Measurements from ENCODE around the gene RUNX2.

RUNX2 gene

GRCh38 chr6:45522486-45522885 is 194.4 kb downstream of the RUNX2 start:
- ChIA-PET CTCF (no interaction called here), POLR2A (no interaction called here)
- TF ChIP-seq L3MBTL2 (conservative IDR thresholded peaks at IDR 0.05) (no peak), ARNT (IDR thresholded peaks at IDR 0.05) (no peak), FOXA1 (IDR thresholded peaks at IDR 0.05) (no peak), BHLHE40 (IDR thresholded peaks at IDR 0.05; ENCODE audit: borderline replicate concordance) (no peak), LEF1 (IDR thresholded peaks at IDR 0.05; ENCODE audit: borderline replicate concordance) (no peak), HDGF (IDR thresholded peaks at IDR 0.05; ENCODE audit: borderline replicate concordance) (no peak), ZNF384 (IDR thresholded peaks at IDR 0.05) (no peak), SP1 (IDR thresholded peaks at IDR 0.05) (no peak), FOXM1 (IDR thresholded peaks at IDR 0.05; ENCODE audit: borderline replicate concordance) (no peak), TARDBP (IDR thresholded peaks at IDR 0.05) (no peak), NFRKB (IDR thresholded peaks at IDR 0.05) (no peak), ELF4 (IDR thresholded peaks at IDR 0.05) (no peak), SUZ12 (IDR thresholded peaks at IDR 0.05) (no peak), CTBP1 (IDR thresholded peaks at IDR 0.05; ENCODE audit: borderline replicate concordance) (no peak)
- no peak for DNase-seq (ENCODE audit: extremely low spot score)

- POLR2A ChIA-PET: no interaction called here
- CTCF ChIA-PET: no interaction called here
- TF ChIP-seq SP1 (IDR thresholded peaks at IDR 0.05): no peak
- TF ChIP-seq FOXK2 (IDR thresholded peaks at IDR 0.05): no peak
- no peak for TF ChIP-seq FOXA1 (IDR thresholded peaks at IDR 0.05)
- TF ChIP-seq BHLHE40 (IDR thresholded peaks at IDR 0.05; ENCODE audit: borderline replicate concordance): no peak
- no peak for TF ChIP-seq PKNOX1 (IDR thresholded peaks at IDR 0.05)
- TF ChIP-seq HDGF (IDR thresholded peaks at IDR 0.05; ENCODE audit: borderline replicate concordance): no peak
- no peak for TF ChIP-seq ELF4 (IDR thresholded peaks at IDR 0.05)
- no peak for TF ChIP-seq CTBP1 (IDR thresholded peaks at IDR 0.05; ENCODE audit: borderline replicate concordance)
- no peak for TF ChIP-seq SUZ12 (IDR thresholded peaks at IDR 0.05)
- no peak for TF ChIP-seq ARNT (IDR thresholded peaks at IDR 0.05)
- no peak for TF ChIP-seq ZNF384 (IDR thresholded peaks at IDR 0.05)
- no peak for TF ChIP-seq L3MBTL2 (conservative IDR thresholded peaks at IDR 0.05)
- no peak for TF ChIP-seq LEF1 (IDR thresholded peaks at IDR 0.05; ENCODE audit: borderline replicate concordance)
- TF ChIP-seq TARDBP (IDR thresholded peaks at IDR 0.05): no peak
- TF ChIP-seq NFRKB (IDR thresholded peaks at IDR 0.05): no peak
- DNase-seq (ENCODE audit: extremely low spot score): no peak
Measured at GRCh38 chr6:45527210-45527609, 199.1 kb downstream of the RUNX2 start.

GRCh38 chr6:45531999-45532595 is 204.0 kb downstream of the RUNX2 start:
- DNase-seq (ENCODE audit: extremely low spot score): no peak
- TF ChIP-seq ZNF384 (IDR thresholded peaks at IDR 0.05) (peak; percentile 58; the same call in 1 of the 2 replicates), TARDBP (IDR thresholded peaks at IDR 0.05) (no peak)
- ChIA-PET POLR2A (no interaction called here), CTCF (no interaction called here)

DNA sequence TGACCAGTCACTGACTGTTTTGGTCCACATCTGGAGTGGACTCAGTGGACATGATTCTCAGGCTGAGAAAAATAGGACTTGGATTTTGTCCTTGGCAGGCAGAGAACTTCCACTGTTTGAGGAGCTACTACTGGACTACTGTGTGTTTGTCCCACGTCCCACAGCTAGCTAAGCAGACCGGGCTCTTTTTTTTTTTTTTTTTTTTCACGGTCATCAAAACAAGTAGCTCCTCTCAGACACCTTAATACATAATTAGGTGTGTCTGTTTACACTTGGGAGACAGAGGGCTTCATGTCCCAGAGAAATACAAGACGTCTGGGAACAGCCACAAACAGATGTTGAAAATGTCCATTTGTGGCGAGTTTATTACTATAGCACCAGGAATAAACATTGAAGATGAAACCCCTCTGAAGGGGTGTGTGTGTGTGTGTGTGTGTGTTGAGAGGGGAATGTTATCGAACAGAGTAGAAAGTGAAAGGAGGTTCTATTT is 204.6 kb downstream of the RUNX2 start:
- DNase-seq (ENCODE audit: extremely low spot score): no peak
- TF ChIP-seq FOXM1 (IDR thresholded peaks at IDR 0.05; ENCODE audit: borderline replicate concordance): no peak
- TF ChIP-seq NFRKB (IDR thresholded peaks at IDR 0.05): no peak
- no peak for TF ChIP-seq BHLHE40 (IDR thresholded peaks at IDR 0.05; ENCODE audit: borderline replicate concordance)
- no peak for TF ChIP-seq L3MBTL2 (conservative IDR thresholded peaks at IDR 0.05)
- TF ChIP-seq LEF1 (IDR thresholded peaks at IDR 0.05; ENCODE audit: borderline replicate concordance): no peak
- no peak for TF ChIP-seq CTBP1 (IDR thresholded peaks at IDR 0.05; ENCODE audit: borderline replicate concordance)
- no peak for TF ChIP-seq FOXK2 (IDR thresholded peaks at IDR 0.05)
- TF ChIP-seq ELF4 (IDR thresholded peaks at IDR 0.05): no peak
- TF ChIP-seq ZNF384 (IDR thresholded peaks at IDR 0.05): no peak
- TF ChIP-seq PKNOX1 (IDR thresholded peaks at IDR 0.05): no peak
- no peak for TF ChIP-seq FOXA1 (IDR thresholded peaks at IDR 0.05)
- no peak for TF ChIP-seq TARDBP (IDR thresholded peaks at IDR 0.05)
- no peak for TF ChIP-seq HDGF (IDR thresholded peaks at IDR 0.05; ENCODE audit: borderline replicate concordance)
- POLR2A ChIA-PET: no interaction called here
- CTCF ChIA-PET: interaction anchor here (0.7 kb wide), 1 partner anchor 11 kb away, joined by 3 read pairs; no protein-coding TSS in a partner anchor

GRCh38 chr6:45533386-45533785 is 205.3 kb downstream of the RUNX2 start:
- POLR2A ChIA-PET: no interaction called here
- no peak for TF ChIP-seq FOXM1 (IDR thresholded peaks at IDR 0.05; ENCODE audit: borderline replicate concordance)
- no peak for TF ChIP-seq CTBP1 (IDR thresholded peaks at IDR 0.05; ENCODE audit: borderline replicate concordance)
- TF ChIP-seq LEF1 (IDR thresholded peaks at IDR 0.05; ENCODE audit: borderline replicate concordance): no peak
- TF ChIP-seq ZNF384 (IDR thresholded peaks at IDR 0.05): no peak
- DNase-seq (ENCODE audit: extremely low spot score): no peak
- CTCF ChIA-PET: interaction anchor here (0.7 kb wide), 1 partner anchor 10 kb away, joined by 3 read pairs; no protein-coding TSS in a partner anchor

- DNase-seq (ENCODE audit: extremely low spot score): no peak
- ChIA-PET CTCF (no interaction called here), POLR2A (no interaction called here)
- TF ChIP-seq LEF1 (IDR thresholded peaks at IDR 0.05; ENCODE audit: borderline replicate concordance) (no peak), PKNOX1 (IDR thresholded peaks at IDR 0.05) (no peak), NFRKB (IDR thresholded peaks at IDR 0.05) (no peak), ELF4 (IDR thresholded peaks at IDR 0.05) (no peak), HDGF (IDR thresholded peaks at IDR 0.05; ENCODE audit: borderline replicate concordance) (no peak), ARNT (IDR thresholded peaks at IDR 0.05) (no peak), FOXA1 (IDR thresholded peaks at IDR 0.05) (no peak), CTBP1 (IDR thresholded peaks at IDR 0.05; ENCODE audit: borderline replicate concordance) (no peak), SP1 (IDR thresholded peaks at IDR 0.05) (no peak), FOXK2 (IDR thresholded peaks at IDR 0.05) (no peak), FOXM1 (IDR thresholded peaks at IDR 0.05; ENCODE audit: borderline replicate concordance) (no peak), TARDBP (IDR thresholded peaks at IDR 0.05) (no peak), SUZ12 (IDR thresholded peaks at IDR 0.05) (no peak), ZNF384 (IDR thresholded peaks at IDR 0.05) (no peak), L3MBTL2 (conservative IDR thresholded peaks at IDR 0.05) (no peak)
Measured at GRCh38 chr6:45535933-45536332, 207.8 kb downstream of the RUNX2 start.

Data from HEK293T (cell line).